HG02798 (cell line): ENCODE results near the gene NSMF.

Source experiments
- ATAC-seq: cut with Tn5 transposase; IDR thresholded peaks from one replicate; pipeline ENCODE4 v1.9.1; 2021; ENCODE audit warnings: mild to moderate bottlenecking; ENCODE audit not compliant: unreplicated experiment, poor library complexity

The NSMF gene

GRCh38 chr9:137434498-137435380 is 24.4 kb downstream of the NSMF start:
- no peak for ATAC-seq

GRCh38 chr9:137433916-137434431 is 25.2 kb downstream of the NSMF start:
- ATAC-seq, result no peak

GRCh38 chr9:137433349-137433915 is 25.7 kb downstream of the NSMF start:
- no peak for ATAC-seq

GRCh38 chr9:137432687-137433348 is 26.3 kb downstream of the NSMF start:
- no peak for ATAC-seq

- no peak for ATAC-seq
These were observed 27.7 kb downstream of the NSMF start for GRCh38 chr9:137431416-137431931.

- ATAC-seq, result no peak
These were observed 28.3 kb downstream of the NSMF start for GRCh38 chr9:137430723-137431415.

GRCh38 chr9:137429974-137430722 is 29.0 kb downstream of the NSMF start:
- ATAC-seq, result peak; percentile 61

- ATAC-seq, result no peak
These were observed 29.6 kb downstream of the NSMF start for GRCh38 chr9:137429546-137429890.

- no peak for ATAC-seq
These were observed 30.1 kb downstream of the NSMF start for GRCh38 chr9:137428841-137429545.

GRCh38 chr9:137428311-137428630 is 30.9 kb downstream of the NSMF start:
- no peak for ATAC-seq

GRCh38 chr9:137427454-137428310 is 31.5 kb downstream of the NSMF start:
- no peak for ATAC-seq

- no peak for ATAC-seq
These were observed 33.0 kb downstream of the NSMF start for GRCh38 chr9:137426018-137426681.

- ATAC-seq, result no peak
These were observed 35.4 kb downstream of the NSMF start for GRCh38 chr9:137423514-137424291.

GRCh38 chr9:137422604-137423513 is 36.3 kb downstream of the NSMF start, which contains the start of the genes EXD3 and NOXA1:
TSS of gene EXD3 (minus strand) at chr9:137423162. CDS start at chr9:137395357, 27,805 bp downstream.
TSS of gene NOXA1 (plus strand) at chr9:137423393. CDS start at chr9:137423530, 137 bp downstream.
- peak; percentile 90 for ATAC-seq

GRCh38 chr9:137421838-137422603 is 37.1 kb downstream of the NSMF start:
- ATAC-seq, result no peak
